ENCODE results near the gene ZNF540.
A peak's percentile ranks its signal among the peaks of the same experiment; 100 is the strongest.
"Not testable (repeated sequence)": the region's sequence is repeated elsewhere in the genome, so short reads cannot be mapped to it uniquely, and the experiment has no call there.

The ZNF540 gene

DNA sequence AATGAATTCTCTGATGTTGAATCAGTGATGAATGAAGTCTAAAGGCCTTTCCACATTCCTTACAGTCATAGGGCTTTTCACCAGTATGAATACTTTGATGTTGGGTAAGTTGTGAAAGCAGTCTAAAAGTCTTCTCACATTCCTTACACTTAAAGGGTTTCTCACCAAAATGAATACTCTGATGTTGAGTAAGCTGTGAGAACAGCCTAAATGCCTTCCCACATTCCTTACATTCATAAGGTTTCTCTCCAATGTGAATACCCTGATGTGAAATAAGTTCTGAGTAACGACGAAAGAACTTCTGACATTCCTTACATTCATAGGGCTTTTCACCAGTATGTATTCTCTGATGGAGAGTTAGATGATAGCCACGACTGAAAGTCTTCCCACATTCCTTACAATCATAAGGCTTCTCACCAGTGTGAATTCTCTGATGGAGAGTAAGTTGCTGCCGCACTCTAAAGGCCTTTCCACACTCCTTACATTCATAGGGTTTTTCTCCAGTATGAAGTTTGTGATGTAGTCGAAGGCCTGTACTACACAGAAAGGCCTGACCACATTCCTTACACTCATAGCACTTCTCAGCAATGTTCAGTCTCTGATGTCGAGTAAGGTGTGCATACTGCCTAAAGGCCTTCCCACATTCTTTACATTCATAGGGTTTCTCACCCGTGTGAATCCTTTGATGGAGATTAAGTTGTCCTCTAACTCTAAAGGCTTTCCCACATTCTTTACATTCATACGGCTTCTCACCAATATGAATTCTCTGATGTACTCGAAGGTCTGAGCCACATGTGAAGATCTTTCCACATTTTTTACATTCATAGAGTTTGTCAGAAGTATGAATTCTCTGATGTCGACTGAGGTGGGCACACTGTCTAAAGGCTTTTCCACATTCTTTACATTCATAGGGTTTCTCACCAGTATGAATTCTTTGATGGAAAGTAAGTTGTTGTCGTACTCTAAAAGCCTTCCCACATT is 40.7 kb downstream of the ZNF540 start:
- Histone ChIP-seq H3K4me3 (ENCODE audit: low read depth in 1 of 5, low read length in 5 of 5) (peak overlapping the region; percentile 38 to 61 (median 49)), H3K27ac (ENCODE audit: low read depth, low read length) (no peak overlapping the region), H3K27me3 (ENCODE audit: control insufficient read depth in 5 of 5, insufficient read depth in 4 of 5, low read length in 5 of 5) (no peaks in the 10 kb centered on the region), H3K9me3 (ENCODE audit: control insufficient read depth in 5 of 5, low read length in 5 of 5) (peaks cover 67 to 94% (median 82%) of the 10 kb centered on the region in 5 donors), H3K4me1 (ENCODE audit: control insufficient read depth in 5 of 5, insufficient read depth in 5 of 5, low read length in 5 of 5) (peaks cover 0 to 2% (median 0%) of the 10 kb centered on the region in 5 donors), H3K36me3 (ENCODE audit: control insufficient read depth in 5 of 5, insufficient read depth in 5 of 5, low read length in 5 of 5) (peaks cover 17 to 46% (median 38%) of the 10 kb centered on the region in 5 donors), H3K9ac (ENCODE audit: low read length in 5 of 5) (no peak overlapping the region)

DNA sequence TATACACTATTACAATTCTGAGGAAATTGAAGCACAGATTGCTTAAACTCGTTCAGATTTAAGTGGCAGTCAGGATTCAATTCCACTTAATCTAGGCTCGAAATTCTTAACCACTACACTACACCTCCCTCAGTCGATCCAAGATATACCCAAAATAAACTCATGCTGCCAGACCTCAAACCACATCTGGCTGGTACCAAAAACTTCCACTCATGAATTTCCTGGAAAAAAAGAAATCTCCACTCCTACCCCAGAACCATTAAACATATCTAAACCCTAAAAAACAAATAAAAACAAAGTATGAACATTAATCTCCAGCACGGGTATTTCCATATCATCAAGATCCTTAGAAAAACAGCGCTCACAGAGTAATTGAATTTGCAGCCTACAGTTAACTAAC is 59.4 kb downstream of the ZNF540 start:
- H3K27ac ChIP-seq (ENCODE audit: low read depth, low read length): peak overlapping the region; percentile 78
- peaks cover 7 to 34% (median 26%) of the 10 kb centered on the region in 5 donors for H3K4me1 ChIP-seq (ENCODE audit: control insufficient read depth in 5 of 5, insufficient read depth in 5 of 5, low read length in 5 of 5)
- peak overlapping the region; percentile 87 to 95 (median 90) for H3K4me3 ChIP-seq (ENCODE audit: low read depth in 1 of 5, low read length in 5 of 5)
- peaks cover 0 to 13% (median 3%) of the 10 kb centered on the region in 5 donors for H3K9me3 ChIP-seq (ENCODE audit: control insufficient read depth in 5 of 5, low read length in 5 of 5)
- peaks cover 0 to 7% (median 0%) of the 10 kb centered on the region in 5 donors for H3K36me3 ChIP-seq (ENCODE audit: control insufficient read depth in 5 of 5, insufficient read depth in 5 of 5, low read length in 5 of 5)
- H3K9ac ChIP-seq (ENCODE audit: low read length in 5 of 5): peak overlapping the region; percentile 72 to 94 (median 76)
- H3K27me3 ChIP-seq (ENCODE audit: control insufficient read depth in 5 of 5, insufficient read depth in 4 of 5, low read length in 5 of 5): no peaks in the 10 kb centered on the region

- H3K27ac ChIP-seq (ENCODE audit: low read depth, low read length): peak overlapping the region; percentile 78
Observed at GRCh38 chr19:37654629-37655300, 60.1 kb downstream of the ZNF540 start.

DNA sequence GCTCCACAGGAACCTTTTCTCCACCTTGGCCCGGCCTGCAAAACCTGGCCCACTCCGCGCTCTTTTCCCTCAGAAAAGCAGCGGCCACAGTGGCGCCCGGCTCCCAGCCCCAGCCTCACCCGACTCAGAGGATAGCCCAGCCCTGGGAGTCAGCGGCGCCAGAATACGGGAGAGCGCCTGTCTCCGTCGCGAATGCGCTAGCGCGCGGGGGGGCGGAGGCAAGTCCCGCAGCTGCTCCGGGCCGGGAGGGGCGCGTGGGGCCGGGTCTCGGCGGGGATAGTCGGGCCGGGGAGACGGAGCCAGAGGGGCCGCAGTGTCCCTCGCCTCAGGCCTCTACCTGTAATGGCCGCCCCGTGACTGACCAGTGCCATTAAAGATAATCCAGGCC is 60.6 kb downstream of the ZNF540 start, which contains the start of gene ZFP30:
Gene ZFP30, minus strand, starts transcription at position 165 of the 388 bp plus-strand sequence. CDS start 7,643 bp downstream, outside the sequence.
- peaks cover 7 to 34% (median 26%) of the 10 kb centered on the region in 5 donors for H3K4me1 ChIP-seq (ENCODE audit: control insufficient read depth in 5 of 5, insufficient read depth in 5 of 5, low read length in 5 of 5)
- no peaks in the 10 kb centered on the region for H3K27me3 ChIP-seq (ENCODE audit: control insufficient read depth in 5 of 5, insufficient read depth in 4 of 5, low read length in 5 of 5)
- no peaks in the 10 kb centered on the region for H3K36me3 ChIP-seq (ENCODE audit: control insufficient read depth in 5 of 5, insufficient read depth in 5 of 5, low read length in 5 of 5)
- peak within 1 kb of the TSS; percentile 78 for H3K27ac ChIP-seq (ENCODE audit: low read depth, low read length)
- H3K9ac ChIP-seq (ENCODE audit: low read length in 5 of 5): peak within 1 kb of the TSS; percentile 72 to 94 (median 76)
- peaks cover 0 to 9% (median 6%) of the 10 kb centered on the region in 5 donors for H3K9me3 ChIP-seq (ENCODE audit: control insufficient read depth in 5 of 5, low read length in 5 of 5)
- peak within 1 kb of the TSS; percentile 87 to 95 (median 90) for H3K4me3 ChIP-seq (ENCODE audit: low read depth in 1 of 5, low read length in 5 of 5)

More at GRCh38 chr19:37654629-37655300, 60.1 kb downstream of the ZNF540 start:
- Histone ChIP-seq H3K4me3 (ENCODE audit: low read depth in 1 of 5, low read length in 5 of 5) (peak overlapping the region; percentile 87 to 95 (median 90)), H3K36me3 (ENCODE audit: control insufficient read depth in 5 of 5, insufficient read depth in 5 of 5, low read length in 5 of 5) (peaks cover 0 to under 1% (median 0%) of the 10 kb centered on the region in 5 donors), H3K4me1 (ENCODE audit: control insufficient read depth in 5 of 5, insufficient read depth in 5 of 5, low read length in 5 of 5) (peaks cover 7 to 34% (median 26%) of the 10 kb centered on the region in 5 donors), H3K27me3 (ENCODE audit: control insufficient read depth in 5 of 5, insufficient read depth in 4 of 5, low read length in 5 of 5) (no peaks in the 10 kb centered on the region), H3K9ac (ENCODE audit: low read length in 5 of 5) (peak overlapping the region; percentile 72 to 94 (median 76)), H3K9me3 (ENCODE audit: control insufficient read depth in 5 of 5, low read length in 5 of 5) (peaks cover 0 to 8% (median 3%) of the 10 kb centered on the region in 5 donors)

GRCh38 chr19:37655689-37656371 is 61.2 kb downstream of the ZNF540 start:
- H3K9me3 ChIP-seq (ENCODE audit: control insufficient read depth in 5 of 5, low read length in 5 of 5): peaks cover 0 to 14% (median 11%) of the 10 kb centered on the region in 5 donors
- no peaks in the 10 kb centered on the region for H3K36me3 ChIP-seq (ENCODE audit: control insufficient read depth in 5 of 5, insufficient read depth in 5 of 5, low read length in 5 of 5)
- H3K27me3 ChIP-seq (ENCODE audit: control insufficient read depth in 5 of 5, insufficient read depth in 4 of 5, low read length in 5 of 5): no peaks in the 10 kb centered on the region
- H3K9ac ChIP-seq (ENCODE audit: low read length in 5 of 5): peak overlapping the region; percentile 68 to 92 (median 76)
- peak overlapping the region; percentile 84 to 95 (median 90) for H3K4me3 ChIP-seq (ENCODE audit: low read depth in 1 of 5, low read length in 5 of 5)
- H3K27ac ChIP-seq (ENCODE audit: low read depth, low read length): peak overlapping the region; percentile 78
- peaks cover 7 to 34% (median 26%) of the 10 kb centered on the region in 5 donors for H3K4me1 ChIP-seq (ENCODE audit: control insufficient read depth in 5 of 5, insufficient read depth in 5 of 5, low read length in 5 of 5)

- peaks cover 2 to 21% (median 14%) of the 10 kb centered on the region in 5 donors for H3K9me3 ChIP-seq (ENCODE audit: control insufficient read depth in 5 of 5, low read length in 5 of 5)
- H3K27ac ChIP-seq (ENCODE audit: low read depth, low read length); H3K4me3 ChIP-seq (ENCODE audit: low read depth in 1 of 5, low read length in 5 of 5); H3K36me3 ChIP-seq (ENCODE audit: control insufficient read depth in 5 of 5, insufficient read depth in 5 of 5, low read length in 5 of 5); H3K9ac ChIP-seq (ENCODE audit: low read length in 5 of 5); H3K27me3 ChIP-seq (ENCODE audit: control insufficient read depth in 5 of 5, insufficient read depth in 4 of 5, low read length in 5 of 5): not testable (repeated sequence)
- H3K4me1 ChIP-seq (ENCODE audit: control insufficient read depth in 5 of 5, insufficient read depth in 5 of 5, low read length in 5 of 5): peaks cover 7 to 34% (median 26%) of the 10 kb centered on the region in 5 donors
Observed at GRCh38 chr19:37657157-37657556, 62.5 kb downstream of the ZNF540 start.
